ENCODE data around the gene MAPK4.

Gene MAPK4

GRCh38 chr18:50715919-50716318 lies 156.0 kb downstream of the MAPK4 start:
- in situ Hi-C loops (cut with MboI; ENCODE audit: low sequenced_read_pairs) = no loop called here

GRCh38 chr18:50716902-50717301 lies 157.0 kb downstream of the MAPK4 start:
- in situ Hi-C loops (cut with MboI; ENCODE audit: low sequenced_read_pairs) = no loop called here

DNA sequence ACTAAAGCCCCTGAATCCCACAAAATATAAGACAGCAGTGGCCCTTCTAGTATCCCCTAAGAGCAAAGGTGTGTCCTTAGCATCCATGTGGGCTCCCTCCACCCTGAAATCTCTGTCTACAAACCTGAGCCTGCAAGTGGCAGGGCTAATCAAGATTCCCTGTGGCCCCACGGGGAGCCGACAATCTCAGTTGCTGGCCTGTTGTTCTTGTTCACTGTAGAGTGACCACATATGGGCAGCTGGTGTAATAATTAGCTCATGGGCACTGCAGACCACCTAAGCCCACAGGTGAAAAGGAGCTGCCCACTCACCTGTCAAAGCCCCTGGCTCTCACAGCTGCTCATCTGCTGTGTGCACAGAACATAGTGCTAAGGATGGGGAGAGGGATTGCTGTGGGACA lies 157.7 kb downstream of the MAPK4 start:
- in situ Hi-C loops (cut with MboI; ENCODE audit: low sequenced_read_pairs) = no loop called here

GRCh38 chr18:50719471-50720324 lies 159.8 kb downstream of the MAPK4 start:
- in situ Hi-C loops (cut with MboI; ENCODE audit: low sequenced_read_pairs) = no loop called here

- in situ Hi-C loops (cut with MboI; ENCODE audit: low sequenced_read_pairs) = no loop called here
These were observed 160.4 kb downstream of the MAPK4 start for GRCh38 chr18:50720325-50720674.

- in situ Hi-C loops (cut with MboI; ENCODE audit: low sequenced_read_pairs) = no loop called here
These were observed 161.1 kb downstream of the MAPK4 start for GRCh38 chr18:50721006-50721405.

DNA sequence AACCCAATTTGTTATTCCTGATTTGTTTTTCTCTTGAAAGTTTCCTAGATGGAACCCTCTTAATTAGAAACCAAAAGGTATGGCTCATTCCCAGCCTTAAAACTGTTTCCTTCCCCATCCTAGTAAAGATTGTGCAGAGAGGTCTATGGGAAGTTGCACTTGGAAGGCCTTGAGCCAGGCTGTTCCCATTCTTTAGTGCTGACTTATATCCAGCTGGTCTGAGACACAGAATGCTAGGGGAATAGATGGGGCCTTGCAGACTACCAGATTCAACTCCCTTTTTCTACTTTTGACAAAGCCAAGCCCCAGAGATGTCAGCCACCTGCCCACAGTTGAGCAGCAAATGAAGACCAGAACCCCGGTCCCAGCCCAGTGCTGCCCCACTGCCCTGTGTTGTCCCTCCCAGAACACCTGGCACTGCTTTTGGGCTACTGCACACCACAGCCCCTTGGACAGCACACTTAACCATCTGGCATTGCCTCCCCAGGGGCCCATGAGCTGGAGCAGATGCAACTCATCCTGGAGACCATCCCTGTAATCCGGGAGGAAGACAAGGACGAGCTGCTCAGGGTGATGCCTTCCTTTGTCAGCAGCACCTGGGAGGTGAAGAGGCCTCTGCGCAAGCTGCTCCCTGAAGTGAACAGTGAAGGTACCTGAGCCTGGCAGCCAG lies 161.7 kb downstream of the MAPK4 start:
- in situ Hi-C loops (cut with MboI; ENCODE audit: low sequenced_read_pairs) = no loop called here

DNA sequence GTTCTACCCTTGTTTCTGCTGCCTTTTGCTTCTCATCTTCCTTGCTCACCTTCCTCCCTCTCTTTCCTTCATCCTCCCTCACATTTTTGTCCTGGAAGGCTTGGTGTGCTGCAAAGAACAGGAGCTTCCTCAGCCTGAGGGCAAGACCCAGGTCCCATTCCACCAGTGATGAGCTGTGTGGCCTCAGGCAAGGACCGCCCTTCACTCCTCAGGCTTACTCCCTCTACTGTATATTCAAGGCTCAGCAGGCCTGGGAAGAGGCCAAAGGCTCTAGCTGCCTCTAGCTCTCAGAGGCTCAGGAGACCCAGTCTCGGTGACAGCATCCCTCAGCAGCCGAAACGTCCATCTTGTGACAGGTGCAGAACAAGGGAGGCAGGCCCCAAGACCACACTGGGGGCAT lies 162.4 kb downstream of the MAPK4 start:
- in situ Hi-C loops (cut with MboI; ENCODE audit: low sequenced_read_pairs) = no loop called here

- in situ Hi-C loops (cut with MboI; ENCODE audit: low sequenced_read_pairs) = no loop called here
These were observed 164.9 kb downstream of the MAPK4 start for GRCh38 chr18:50724751-50725151.

GRCh38 chr18:50726960-50727589 lies 167.2 kb downstream of the MAPK4 start:
- in situ Hi-C loops (cut with MboI; ENCODE audit: low sequenced_read_pairs) = no loop called here

- in situ Hi-C loops (cut with MboI; ENCODE audit: low sequenced_read_pairs) = no loop called here
These were observed 168.0 kb downstream of the MAPK4 start for GRCh38 chr18:50727721-50728471.

- in situ Hi-C loops (cut with MboI; ENCODE audit: low sequenced_read_pairs) = no loop called here
These were observed 169.5 kb downstream of the MAPK4 start for GRCh38 chr18:50729376-50729775.

DNA sequence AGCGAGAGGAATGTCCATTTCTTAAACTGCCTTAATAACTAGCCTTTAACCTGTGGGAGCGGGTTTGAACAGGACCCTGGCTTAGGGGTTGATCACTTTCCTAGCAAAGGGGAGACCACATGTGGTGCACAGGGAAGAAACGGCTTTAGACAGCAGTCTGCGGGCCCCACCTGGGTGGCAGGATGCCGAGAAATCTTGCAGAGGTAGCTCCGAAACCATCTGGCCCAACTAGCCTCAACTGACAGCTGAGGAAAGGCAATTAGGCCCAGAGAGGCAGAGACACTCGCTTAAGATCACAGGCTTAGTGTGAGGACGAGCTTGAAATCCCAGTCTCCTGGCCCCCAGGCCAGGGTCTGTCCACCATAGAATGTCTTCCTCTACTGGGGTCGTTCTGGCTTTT lies 170.1 kb downstream of the MAPK4 start:
- in situ Hi-C loops (cut with MboI; ENCODE audit: low sequenced_read_pairs) = no loop called here

GRCh38 chr18:50734342-50734741 lies 174.5 kb downstream of the MAPK4 start:
- in situ Hi-C loops (cut with MboI; ENCODE audit: low sequenced_read_pairs) = no loop called here

DNA sequence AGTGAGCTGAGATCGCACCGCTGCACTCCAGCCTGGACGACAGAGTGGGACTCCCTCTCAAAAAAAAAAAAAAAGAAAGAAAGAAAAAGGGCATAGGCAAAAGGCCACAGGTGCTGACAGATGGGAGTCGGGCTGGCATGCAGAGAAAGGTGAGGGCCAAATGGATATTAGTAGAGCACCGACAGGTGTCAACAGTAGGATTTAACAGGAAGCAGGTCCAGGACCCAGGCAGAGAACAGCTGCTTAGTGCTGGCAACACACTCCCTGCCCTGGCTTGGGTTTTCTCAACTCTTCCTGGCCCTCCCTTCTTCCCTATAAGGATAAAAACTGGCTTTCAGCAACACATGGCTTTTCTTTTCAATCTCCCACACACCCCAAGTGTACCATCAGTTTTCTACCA lies 175.0 kb downstream of the MAPK4 start:
- in situ Hi-C loops (cut with MboI; ENCODE audit: low sequenced_read_pairs) = no loop called here

DNA sequence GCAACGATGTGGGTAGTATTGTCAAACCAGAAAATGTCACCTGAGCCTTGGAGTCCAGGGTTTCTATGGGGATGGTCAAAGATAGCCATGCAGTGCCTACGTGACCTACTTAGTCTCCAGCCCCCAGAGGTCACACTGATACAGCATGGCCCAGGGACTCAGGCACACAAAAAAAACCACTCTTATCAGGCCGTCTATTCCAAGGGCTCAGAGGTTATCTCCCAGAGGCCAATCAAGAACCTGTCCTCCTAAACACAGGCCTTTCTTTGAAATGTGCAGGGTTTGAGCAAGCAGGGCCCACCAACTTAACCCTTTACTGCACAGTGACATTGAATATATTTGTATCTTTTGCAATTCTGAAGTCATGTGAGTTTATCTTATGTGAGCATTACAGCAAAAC lies 177.2 kb downstream of the MAPK4 start:
- in situ Hi-C loops (cut with MboI; ENCODE audit: low sequenced_read_pairs) = no loop called here

DNA sequence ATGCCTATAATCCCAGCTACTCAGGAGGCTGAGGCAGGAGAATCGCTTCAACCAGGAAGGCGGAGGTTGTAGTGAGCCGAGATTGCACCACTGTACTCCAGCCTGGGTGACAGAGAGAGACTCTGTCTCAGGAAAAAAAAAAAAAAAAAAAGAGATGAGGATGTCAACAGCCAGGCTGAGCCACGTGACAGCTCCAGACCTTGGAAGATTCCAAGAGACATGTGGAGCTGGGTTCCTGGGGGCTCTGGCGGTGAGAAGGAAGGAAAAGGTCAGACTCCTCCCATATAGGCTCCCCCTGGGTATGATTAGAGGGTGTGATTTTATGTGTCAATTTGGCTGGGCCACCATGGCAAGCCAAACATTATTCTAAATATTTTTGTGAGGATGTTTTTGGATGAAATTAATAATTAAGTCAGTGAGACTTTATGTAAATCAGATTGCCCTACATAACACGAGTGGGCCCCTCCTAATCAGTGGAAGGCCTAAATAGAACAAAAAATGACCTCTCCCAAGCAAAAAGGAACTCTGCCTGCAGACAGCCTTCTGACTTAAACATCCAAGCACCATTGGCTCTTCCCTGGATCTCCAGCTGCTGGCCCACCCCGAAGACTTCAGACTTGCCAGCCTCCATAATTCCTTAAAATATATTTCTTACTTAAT lies 178.3 kb downstream of the MAPK4 start:
- in situ Hi-C loops (cut with MboI; ENCODE audit: low sequenced_read_pairs) = no loop called here

- in situ Hi-C loops (cut with MboI; ENCODE audit: low sequenced_read_pairs) = no loop called here
These were observed 183.1 kb downstream of the MAPK4 start for GRCh38 chr18:50742952-50743351.

DNA sequence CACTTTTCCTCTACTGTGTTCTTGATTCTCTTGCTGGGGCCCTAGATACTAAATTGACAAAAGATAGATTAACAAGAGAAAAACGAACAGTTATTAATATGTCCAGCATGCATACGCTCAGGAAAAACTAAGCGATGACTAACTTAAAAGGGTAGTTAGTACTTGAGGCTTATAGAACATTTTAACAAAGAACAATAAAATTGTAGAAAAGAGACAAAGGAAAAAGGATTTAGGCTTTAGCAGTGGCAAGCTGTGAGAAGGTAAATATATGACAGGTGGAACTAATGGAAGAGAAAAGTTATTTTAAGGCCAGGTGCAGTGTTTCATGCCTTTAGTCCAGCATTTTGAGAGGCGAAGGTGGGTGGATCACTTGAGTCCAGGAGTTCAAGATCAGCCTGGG lies 184.4 kb downstream of the MAPK4 start:
- in situ Hi-C loops (cut with MboI; ENCODE audit: low sequenced_read_pairs) = no loop called here

DNA sequence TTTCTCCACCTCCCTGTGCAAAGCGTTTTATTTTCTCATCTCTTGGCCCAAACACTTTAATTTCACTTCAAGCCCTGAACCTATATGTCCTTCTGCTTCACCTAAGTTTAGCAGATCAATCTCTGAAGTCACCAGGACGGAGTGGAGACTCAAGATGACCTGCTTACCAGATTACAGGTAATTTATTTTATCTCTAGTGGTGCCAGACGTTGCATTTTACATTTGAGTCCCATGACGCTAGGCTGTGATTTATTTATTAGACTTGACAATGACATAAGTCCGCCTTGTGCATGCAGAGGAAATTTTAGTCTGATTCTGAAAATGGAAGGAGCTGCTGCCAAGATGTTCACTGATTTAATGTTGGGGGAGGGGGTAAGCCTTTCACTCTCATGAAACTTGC lies 186.1 kb downstream of the MAPK4 start:
- in situ Hi-C loops (cut with MboI; ENCODE audit: low sequenced_read_pairs) = no loop called here

- in situ Hi-C loops (cut with MboI; ENCODE audit: low sequenced_read_pairs) = no loop called here
These were observed 188.0 kb downstream of the MAPK4 start for GRCh38 chr18:50747849-50748242.

Data from HL-60/S4 (cell line).